Neural cell (in vitro differentiated cells): ENCODE results near the gene GTPBP6. TPM values are rescaled to one million over a fixed set of nuclear protein-coding genes. Genes with fewer than 3 reads are reported as not detected.

Experiments used
- H2AFZ ChIP-seq: fragments of 200-600, 300-800 bp; sonication (generic), shearing (Covaris generic); 2 replicates; pipeline ENCODE4 v1.6.0; 2014; ENCODE audit warnings: low read depth, mild to moderate bottlenecking, antibody characterized with exemption, low read length, moderate library complexity
- H3F3A ChIP-seq: fragments of 200-600 bp; shearing (Covaris generic); 2 replicates; pipeline ENCODE4 v1.6.1; 2016; ENCODE audit warnings: mild to moderate bottlenecking, moderate library complexity, mixed read lengths, antibody characterized with exemption, low read length; ENCODE audit not compliant: insufficient read depth, poor library complexity, severe bottlenecking
- H3K27ac ChIP-seq: fragments of 200-600, 300-800 bp; sonication (generic), shearing (Covaris generic); 2 replicates; pipeline ENCODE4 v1.5.1; 2014; ENCODE audit warnings: mild to moderate bottlenecking, low read length, moderate library complexity
- H3K27me3 ChIP-seq: fragments of 300-800, 200-600 bp; sonication (generic), shearing (Covaris generic); 2 replicates; pipeline ENCODE4 v1.6.0; 2014; ENCODE audit warnings: mild to moderate bottlenecking, low read depth, low read length, moderate library complexity; ENCODE audit not compliant: insufficient read depth
- H3K36me3 ChIP-seq: fragments of 300-800, 200-600 bp; sonication (generic), shearing (Covaris generic); 2 replicates; pipeline ENCODE4 v1.5.1; 2014; ENCODE audit warnings: mild to moderate bottlenecking, antibody characterized with exemption, low read length, moderate library complexity; ENCODE audit not compliant: insufficient read depth
- H3K4me2 ChIP-seq: fragments of 300-800, 200-600 bp; sonication (generic), shearing (Covaris generic); 2 replicates; pipeline ENCODE4 v1.6.0; 2014; ENCODE audit warnings: mild to moderate bottlenecking, low read length
- H3K4me3 ChIP-seq: fragments of 300-800, 200-600 bp; sonication (generic), shearing (Covaris generic); 2 replicates; pipeline ENCODE4 v1.5.1; 2014; ENCODE audit warnings: mild to moderate bottlenecking, low read length, moderate library complexity
- H3K79me2 ChIP-seq: fragments of 200-600 bp; shearing (Covaris generic); replicated peaks from 2 replicates; pipeline ENCODE4 v1.6.0; 2014; ENCODE audit warnings: mild to moderate bottlenecking, low read length, moderate library complexity; ENCODE audit not compliant: insufficient read depth
- H3K9ac ChIP-seq: fragments of 300-800, 200-600 bp; sonication (generic), shearing (Covaris generic); 2 replicates; pipeline ENCODE4 v1.6.1; 2016; ENCODE audit warnings: mild to moderate bottlenecking, low read length, mixed read lengths
- H3K9me2 ChIP-seq: fragments of 200-600 bp; shearing (Covaris generic); 2 replicates; pipeline ENCODE4 v1.6.1; 2016; ENCODE audit warnings: mild to moderate bottlenecking, low read length, mixed read lengths; ENCODE audit not compliant: insufficient read depth
- H3K9me3 ChIP-seq: fragments of 200-600, 300-800 bp; sonication (generic), shearing (Covaris generic); 2 replicates; pipeline ENCODE4 v1.6.1; 2016; ENCODE audit warnings: mild to moderate bottlenecking, mixed run types, low read length, moderate library complexity, mixed read lengths
- H4K20me1 ChIP-seq: fragments of 200-600 bp; shearing (Covaris generic); 2 replicates; pipeline ENCODE4 v1.6.1; 2016; ENCODE audit warnings: mild to moderate bottlenecking, mixed run types; ENCODE audit not compliant: insufficient read depth
- EP300 ChIP-seq: fragments of 450-650 bp; conservative IDR thresholded peaks from 2 replicates; pipeline ENCODE4 v1.6.1; 2014; ENCODE audit warnings: antibody characterized with exemption, mild to moderate bottlenecking, moderate library complexity; ENCODE audit not compliant: poor library complexity, severe bottlenecking
- EZH2 ChIP-seq: fragments of 200-600, 300-800 bp; shearing (Covaris generic), sonication (generic); IDR thresholded peaks from 2 replicates; pipeline ENCODE4 v1.6.1; 2014; ENCODE audit warnings: antibody characterized with exemption, low read length, borderline replicate concordance, mild to moderate bottlenecking; ENCODE audit not compliant: insufficient read depth, poor library complexity, severe bottlenecking
- MXI1 ChIP-seq: fragments of 450-650 bp; conservative IDR thresholded peaks from 2 replicates; pipeline ENCODE4 v1.6.1; 2014; ENCODE audit warnings: antibody characterized with exemption, mild to moderate bottlenecking; ENCODE audit not compliant: poor library complexity, severe bottlenecking
- POLR2AphosphoS5 ChIP-seq: IDR thresholded peaks from 2 replicates; pipeline ENCODE4 v1.6.1; 2012
- RAD21 ChIP-seq: fragments of 450-650 bp; conservative IDR thresholded peaks from 2 replicates; pipeline ENCODE4 v1.6.1; 2014; ENCODE audit warnings: antibody characterized with exemption, mild to moderate bottlenecking, moderate library complexity
- SMC3 ChIP-seq: fragments of 450-650 bp; conservative IDR thresholded peaks from 2 replicates; pipeline ENCODE4 v1.6.1; 2014; ENCODE audit warnings: antibody characterized with exemption, mild to moderate bottlenecking, moderate library complexity; ENCODE audit not compliant: poor library complexity
- TAF1 ChIP-seq: IDR thresholded peaks from 2 replicates; pipeline ENCODE4 v1.6.1; 2012; ENCODE audit warnings: low read depth
- polyA plus RNA-seq: library from polyadenylated mRNA; depleted of rRNA; stranded (reverse); fragments of >200 nt; gene quantifications from 2 replicates; pipeline ENCODE4 v1.2.3, GENCODE V29; 2014
- TF ChIP-seq, protein P1 (sequence below): fragments of 450-650 bp; IDR thresholded peaks from 2 replicates; pipeline ENCODE4 v1.5.1; 2014; ENCODE audit warnings: antibody characterized with exemption, mild to moderate bottlenecking, moderate library complexity; ENCODE audit not compliant: poor library complexity, severe bottlenecking
- TF ChIP-seq, protein P2 (sequence below): IDR thresholded peaks from 2 replicates; pipeline ENCODE4 v1.6.1; 2012; ENCODE audit warnings: borderline replicate concordance

GTPBP6 gene
- polyA plus RNA-seq, 1 donor from 2014 or later, result 23.6 TPM

DNA sequence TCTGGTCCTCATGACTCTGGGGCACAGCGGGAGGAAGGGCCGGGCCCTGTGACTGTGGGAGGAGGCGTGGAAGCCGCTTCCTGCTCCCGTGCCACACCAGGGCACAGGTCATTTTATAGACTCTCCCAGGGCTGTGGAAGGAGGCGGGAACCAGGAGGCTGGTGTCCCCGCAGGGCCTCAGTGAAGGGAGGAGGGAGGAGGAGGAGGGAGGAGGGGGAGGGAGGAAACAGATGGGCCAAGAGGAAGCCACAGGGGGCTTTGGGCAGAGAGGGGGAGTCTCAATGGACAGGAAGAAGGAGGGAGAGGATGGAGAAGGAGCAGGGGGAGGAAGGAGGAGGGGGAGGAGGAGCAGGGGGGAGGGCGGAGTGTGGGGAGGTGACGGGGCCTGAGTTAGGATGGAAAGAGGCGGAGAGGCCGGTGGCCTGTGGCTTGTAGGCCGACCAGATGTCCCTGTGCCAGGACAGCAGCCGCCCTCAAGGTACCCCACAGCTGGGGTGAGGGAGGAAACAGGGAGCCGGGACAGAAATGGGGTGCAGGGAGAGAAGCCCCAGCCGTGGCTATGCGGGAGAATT is 43.6 kb downstream of the GTPBP6 start:
- H3K27me3 ChIP-seq, result peaks cover 12% of the 10 kb centered on the region
- H3K27ac ChIP-seq, result no peak overlapping the region
- H3K4me3 ChIP-seq, result no peak overlapping the region
- H3K9me3 ChIP-seq, result no peaks in the 10 kb centered on the region
- H3K9me2 ChIP-seq, result no peaks in the 10 kb centered on the region
- H3K9ac ChIP-seq, result no peak overlapping the region
- no peaks in the 10 kb centered on the region for H3K79me2 ChIP-seq
- H2AFZ ChIP-seq, result no peak overlapping the region
- H3K36me3 ChIP-seq, result no peaks in the 10 kb centered on the region
- TF ChIP-seq EP300 (no peak), MXI1 (no peak)
- TF ChIP-seq, protein P1, sequence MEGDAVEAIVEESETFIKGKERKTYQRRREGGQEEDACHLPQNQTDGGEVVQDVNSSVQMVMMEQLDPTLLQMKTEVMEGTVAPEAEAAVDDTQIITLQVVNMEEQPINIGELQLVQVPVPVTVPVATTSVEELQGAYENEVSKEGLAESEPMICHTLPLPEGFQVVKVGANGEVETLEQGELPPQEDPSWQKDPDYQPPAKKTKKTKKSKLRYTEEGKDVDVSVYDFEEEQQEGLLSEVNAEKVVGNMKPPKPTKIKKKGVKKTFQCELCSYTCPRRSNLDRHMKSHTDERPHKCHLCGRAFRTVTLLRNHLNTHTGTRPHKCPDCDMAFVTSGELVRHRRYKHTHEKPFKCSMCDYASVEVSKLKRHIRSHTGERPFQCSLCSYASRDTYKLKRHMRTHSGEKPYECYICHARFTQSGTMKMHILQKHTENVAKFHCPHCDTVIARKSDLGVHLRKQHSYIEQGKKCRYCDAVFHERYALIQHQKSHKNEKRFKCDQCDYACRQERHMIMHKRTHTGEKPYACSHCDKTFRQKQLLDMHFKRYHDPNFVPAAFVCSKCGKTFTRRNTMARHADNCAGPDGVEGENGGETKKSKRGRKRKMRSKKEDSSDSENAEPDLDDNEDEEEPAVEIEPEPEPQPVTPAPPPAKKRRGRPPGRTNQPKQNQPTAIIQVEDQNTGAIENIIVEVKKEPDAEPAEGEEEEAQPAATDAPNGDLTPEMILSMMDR, result no peak
- no peak overlapping the region for H3K4me2 ChIP-seq
- no peaks in the 10 kb centered on the region for H4K20me1 ChIP-seq
- no peaks in the 10 kb centered on the region for H3F3A ChIP-seq

DNA sequence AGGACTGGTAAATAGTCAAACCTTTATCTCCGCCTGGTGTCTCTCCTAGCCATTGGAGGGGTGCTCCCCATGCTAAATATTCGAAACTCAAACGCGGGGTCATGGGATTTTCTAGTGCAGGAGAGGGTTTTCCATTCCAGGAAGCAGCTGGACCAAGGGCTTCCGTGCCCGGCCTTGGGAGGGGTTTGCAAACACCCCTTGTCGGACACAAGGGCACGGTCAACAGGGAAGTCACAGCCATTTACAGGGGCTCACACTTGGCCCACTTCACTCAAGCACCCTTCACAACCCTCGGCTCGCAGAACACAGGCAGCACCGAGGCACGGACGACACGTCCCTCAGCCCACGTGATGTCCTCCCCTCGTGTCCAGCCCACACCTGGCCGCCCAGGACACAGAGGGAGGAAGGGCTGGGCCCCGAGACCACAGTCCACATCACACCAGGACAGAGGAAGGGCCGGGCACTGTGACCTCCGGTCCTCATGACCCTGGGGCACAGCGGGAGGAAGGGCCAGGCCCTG is 47.7 kb downstream of the GTPBP6 start:
- H3F3A ChIP-seq, result no peaks in the 10 kb centered on the region
- no peaks in the 10 kb centered on the region for H3K79me2 ChIP-seq
- H3K27ac ChIP-seq, result no peak overlapping the region
- H3K4me2 ChIP-seq, result no peak overlapping the region
- H3K9me2 ChIP-seq, result no peaks in the 10 kb centered on the region
- H3K36me3 ChIP-seq, result no peaks in the 10 kb centered on the region
- TF ChIP-seq, protein P2, sequence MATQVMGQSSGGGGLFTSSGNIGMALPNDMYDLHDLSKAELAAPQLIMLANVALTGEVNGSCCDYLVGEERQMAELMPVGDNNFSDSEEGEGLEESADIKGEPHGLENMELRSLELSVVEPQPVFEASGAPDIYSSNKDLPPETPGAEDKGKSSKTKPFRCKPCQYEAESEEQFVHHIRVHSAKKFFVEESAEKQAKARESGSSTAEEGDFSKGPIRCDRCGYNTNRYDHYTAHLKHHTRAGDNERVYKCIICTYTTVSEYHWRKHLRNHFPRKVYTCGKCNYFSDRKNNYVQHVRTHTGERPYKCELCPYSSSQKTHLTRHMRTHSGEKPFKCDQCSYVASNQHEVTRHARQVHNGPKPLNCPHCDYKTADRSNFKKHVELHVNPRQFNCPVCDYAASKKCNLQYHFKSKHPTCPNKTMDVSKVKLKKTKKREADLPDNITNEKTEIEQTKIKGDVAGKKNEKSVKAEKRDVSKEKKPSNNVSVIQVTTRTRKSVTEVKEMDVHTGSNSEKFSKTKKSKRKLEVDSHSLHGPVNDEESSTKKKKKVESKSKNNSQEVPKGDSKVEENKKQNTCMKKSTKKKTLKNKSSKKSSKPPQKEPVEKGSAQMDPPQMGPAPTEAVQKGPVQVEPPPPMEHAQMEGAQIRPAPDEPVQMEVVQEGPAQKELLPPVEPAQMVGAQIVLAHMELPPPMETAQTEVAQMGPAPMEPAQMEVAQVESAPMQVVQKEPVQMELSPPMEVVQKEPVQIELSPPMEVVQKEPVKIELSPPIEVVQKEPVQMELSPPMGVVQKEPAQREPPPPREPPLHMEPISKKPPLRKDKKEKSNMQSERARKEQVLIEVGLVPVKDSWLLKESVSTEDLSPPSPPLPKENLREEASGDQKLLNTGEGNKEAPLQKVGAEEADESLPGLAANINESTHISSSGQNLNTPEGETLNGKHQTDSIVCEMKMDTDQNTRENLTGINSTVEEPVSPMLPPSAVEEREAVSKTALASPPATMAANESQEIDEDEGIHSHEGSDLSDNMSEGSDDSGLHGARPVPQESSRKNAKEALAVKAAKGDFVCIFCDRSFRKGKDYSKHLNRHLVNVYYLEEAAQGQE, result no peak
- TF ChIP-seq POLR2AphosphoS5 (no peak), MXI1 (no peak), RAD21 (no peak), EP300 (no peak), TAF1 (no peak), EZH2 (no peak), SMC3 (no peak)
- TF ChIP-seq, protein P1, result no peak
- H3K9ac ChIP-seq, result no peak overlapping the region
- H3K9me3 ChIP-seq, result no peaks in the 10 kb centered on the region
- peaks cover under 1% of the 10 kb centered on the region for H3K27me3 ChIP-seq
- H2AFZ ChIP-seq, result no peak overlapping the region
- no peaks in the 10 kb centered on the region for H4K20me1 ChIP-seq
- no peak overlapping the region for H3K4me3 ChIP-seq
